HG02840 (cell line): ENCODE results near the gene ATP6V0C.
"Not testable (repeated sequence)": the region's sequence is repeated elsewhere in the genome, so short reads cannot be mapped to it uniquely, and the experiment has no call there.

Source experiments
- ATAC-seq: cut with Tn5 transposase; IDR thresholded peaks from one replicate; pipeline ENCODE4 v1.9.1; 2021; ENCODE audit warnings: mild to moderate bottlenecking, moderate library complexity, moderate number of reproducible peaks; ENCODE audit not compliant: unreplicated experiment, low FRiP score

ATP6V0C gene

GRCh38 chr16:2539192-2539844, 25.6 kb downstream of the ATP6V0C start:
- ATAC-seq: not testable (repeated sequence)

DNA sequence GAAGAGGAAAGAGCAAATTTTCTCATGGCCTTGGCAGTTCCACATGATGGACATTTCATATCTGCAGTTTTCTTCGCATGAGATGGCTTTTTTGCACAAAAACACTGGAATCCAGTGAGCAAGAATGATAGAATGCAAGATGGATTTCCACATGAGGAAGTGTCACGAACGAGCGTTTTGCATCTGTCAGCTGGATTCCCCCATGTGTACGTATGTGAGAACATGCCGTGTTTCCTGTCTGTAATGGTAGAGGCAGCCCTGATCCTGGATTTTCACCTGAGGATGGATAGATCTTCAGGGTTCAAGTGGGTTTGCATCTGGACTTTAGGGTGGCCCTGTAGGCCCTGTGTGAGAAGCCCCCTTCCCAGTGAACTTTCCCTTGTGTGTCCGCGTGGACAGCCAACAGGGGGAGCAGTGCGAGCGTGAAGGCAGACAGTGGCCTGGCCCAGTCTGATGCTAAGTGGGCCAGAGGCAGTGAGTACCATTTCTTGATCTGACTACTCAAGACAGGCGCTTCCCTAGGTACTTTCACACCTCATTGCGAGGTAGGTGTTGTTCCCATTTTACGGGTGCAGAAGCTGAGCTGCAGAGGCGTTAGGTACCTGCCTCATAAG, 26.2 kb downstream of the ATP6V0C start:
- ATAC-seq: not testable (repeated sequence)

GRCh38 chr16:2540912-2541311, 27.2 kb downstream of the ATP6V0C start:
- not testable (repeated sequence) for ATAC-seq

DNA sequence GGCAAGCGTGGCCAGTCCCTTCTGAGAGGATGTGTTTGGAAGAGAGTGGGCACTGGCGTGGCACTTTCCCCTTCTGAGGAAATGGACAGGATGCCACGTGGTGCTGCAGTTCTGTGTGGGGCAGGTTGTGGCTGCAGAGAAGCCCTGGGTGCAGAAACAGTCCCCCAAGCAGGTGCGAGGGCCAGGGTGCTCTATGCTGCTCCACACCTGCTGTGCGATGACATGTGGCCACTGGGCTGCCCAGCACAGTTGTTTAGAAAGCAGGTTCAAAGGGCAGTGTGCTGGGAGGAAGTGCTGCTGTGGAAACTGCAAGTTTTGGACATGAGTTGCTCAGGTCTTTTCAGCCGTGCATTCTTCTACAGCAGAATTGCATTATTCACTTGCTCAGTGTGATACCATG, 27.7 kb downstream of the ATP6V0C start:
- ATAC-seq: not testable (repeated sequence)

DNA sequence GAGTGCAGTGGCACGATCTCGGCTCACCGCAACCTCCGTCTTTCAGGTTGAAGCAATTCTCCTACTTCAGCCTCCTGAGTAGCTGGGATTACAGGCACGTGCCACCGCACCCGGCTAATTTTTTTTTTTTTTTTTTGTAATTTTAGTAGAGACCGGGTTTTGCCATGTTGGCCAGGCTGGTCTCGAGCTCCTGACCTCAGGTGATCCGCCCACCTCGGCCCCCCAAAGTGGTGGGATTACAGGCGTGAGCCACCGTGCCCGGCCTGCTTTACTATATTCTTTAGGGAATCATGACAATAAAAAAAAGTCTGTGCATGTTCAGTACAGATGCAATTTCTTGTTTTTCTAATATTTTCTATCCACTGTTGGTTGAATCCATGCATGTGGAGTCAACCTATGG, 30.0 kb downstream of the ATP6V0C start:
- not testable (repeated sequence) for ATAC-seq

DNA sequence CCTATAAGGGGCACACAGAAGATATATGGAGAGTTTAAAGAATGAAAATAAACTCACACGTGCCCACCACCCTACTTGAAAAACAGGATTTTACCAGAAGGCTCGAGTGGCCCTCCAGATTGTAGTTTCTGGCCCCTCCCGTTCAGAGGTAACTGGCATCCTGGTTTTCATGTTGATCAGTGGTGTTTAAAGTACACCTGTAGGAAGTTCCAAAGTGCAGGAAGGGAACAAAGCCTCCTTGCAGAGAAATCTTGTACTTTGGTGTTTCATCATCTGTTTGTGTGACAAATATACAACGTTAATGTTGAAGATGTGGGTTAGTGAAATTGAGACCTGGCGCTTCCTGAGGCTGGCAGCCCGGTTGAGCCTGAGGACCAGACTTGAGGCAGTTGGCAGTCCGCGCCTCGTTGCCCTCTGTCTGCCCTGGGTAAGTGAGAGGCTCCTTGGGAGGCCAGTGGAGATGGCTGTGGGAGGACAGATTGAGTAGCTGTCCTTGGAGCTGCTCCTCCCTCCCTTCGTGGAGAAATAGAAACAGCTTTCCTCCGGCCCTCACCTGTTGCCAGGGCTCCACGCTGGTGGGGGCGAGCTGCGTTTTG, 36.6 kb downstream of the ATP6V0C start:
- not testable (repeated sequence) for ATAC-seq

DNA sequence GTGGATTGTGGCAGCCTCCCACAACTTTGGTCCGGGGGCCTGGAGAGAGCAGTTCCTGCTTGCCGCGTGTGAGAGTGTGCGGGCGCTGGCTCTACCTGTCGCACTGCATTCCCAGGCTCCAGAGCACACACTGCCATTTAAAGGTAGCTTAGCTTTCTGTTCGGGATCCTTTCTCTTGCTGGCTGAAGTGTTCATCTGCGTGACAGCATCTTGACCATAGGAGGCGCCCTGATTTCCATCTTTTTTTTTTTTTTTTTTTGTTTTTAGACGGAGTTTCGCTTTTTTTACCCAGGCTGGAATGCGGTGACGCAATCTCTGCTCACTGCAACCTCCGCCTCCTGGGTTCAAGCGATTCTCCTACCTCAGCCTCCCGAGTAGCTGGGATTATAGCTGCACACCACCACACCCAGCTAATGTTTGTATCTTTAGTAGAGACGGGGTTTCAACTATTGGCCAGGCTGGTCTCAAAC, 37.7 kb downstream of the ATP6V0C start:
- ATAC-seq: not testable (repeated sequence)

DNA sequence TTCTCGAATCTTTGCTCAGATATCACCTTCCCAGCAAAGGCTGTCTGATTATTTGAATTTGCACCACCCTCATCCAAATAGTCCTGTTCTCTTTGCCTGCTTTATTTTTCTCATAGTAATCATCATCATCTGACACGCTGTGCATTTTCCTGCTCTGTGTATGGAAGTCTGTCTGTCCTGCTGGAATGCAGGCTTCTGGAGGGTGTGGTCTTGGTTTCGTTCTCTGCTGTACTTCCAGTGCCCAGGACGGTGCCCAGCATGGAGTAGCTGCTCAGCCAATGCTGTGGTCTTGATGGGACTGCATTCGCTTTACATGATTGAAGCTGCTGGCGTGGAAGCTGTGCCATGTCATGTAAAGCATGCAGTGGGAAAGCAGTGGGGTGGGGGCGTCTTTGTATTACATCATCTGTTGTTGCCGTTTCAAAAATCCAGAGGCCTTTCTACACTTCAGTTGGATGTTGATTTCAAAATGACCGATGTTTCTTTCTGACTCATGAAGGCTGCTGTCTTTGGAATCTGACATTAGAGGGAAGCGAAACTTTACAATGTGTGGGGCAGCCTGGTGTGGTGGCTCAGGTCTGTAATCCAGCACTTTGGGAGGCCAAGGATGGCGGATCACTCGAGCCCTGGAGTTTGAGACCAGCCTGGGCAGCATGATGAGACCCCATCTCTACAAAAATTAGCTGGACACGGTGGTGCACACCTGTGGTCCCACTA, 41.1 kb downstream of the ATP6V0C start:
- ATAC-seq: not testable (repeated sequence)

GRCh38 chr16:2557150-2557549, 43.4 kb downstream of the ATP6V0C start:
- not testable (repeated sequence) for ATAC-seq

- not testable (repeated sequence) for ATAC-seq
These were observed 46.5 kb downstream of the ATP6V0C start for GRCh38 chr16:2560131-2560797.

DNA sequence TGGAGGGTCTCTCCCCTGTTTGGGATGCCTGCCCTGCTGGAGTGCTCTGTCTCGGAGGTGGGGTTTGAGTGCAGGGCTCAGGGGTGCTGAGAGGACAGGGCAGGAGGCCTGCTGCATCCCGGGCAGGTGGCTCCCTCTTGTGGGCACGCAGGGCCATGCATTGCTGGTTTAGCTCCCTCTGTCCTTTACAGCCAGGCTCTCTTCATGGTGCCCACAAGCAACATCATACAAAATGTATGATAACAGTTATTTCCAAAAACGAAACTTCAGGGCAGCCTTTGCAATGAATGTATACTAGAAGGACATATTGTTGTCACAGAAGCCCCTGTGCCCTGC, 47.0 kb downstream of the ATP6V0C start:
- not testable (repeated sequence) for ATAC-seq

- not testable (repeated sequence) for ATAC-seq
These were observed 53.8 kb downstream of the ATP6V0C start for GRCh38 chr16:2567506-2567905.

- not testable (repeated sequence) for ATAC-seq
These were observed 54.8 kb downstream of the ATP6V0C start for GRCh38 chr16:2568573-2568972.
